ENCODE data around the gene LEFTY2. TPM values are rescaled to one million over a fixed set of nuclear protein-coding genes. Genes with fewer than 3 reads are reported as not detected.

Gene LEFTY2
- total and polyA plus RNA-seq, 10 of the 15 experiments (the other 5 are each of a cell fraction or from before 2014, with no cell fraction given) = not detected

DNA sequence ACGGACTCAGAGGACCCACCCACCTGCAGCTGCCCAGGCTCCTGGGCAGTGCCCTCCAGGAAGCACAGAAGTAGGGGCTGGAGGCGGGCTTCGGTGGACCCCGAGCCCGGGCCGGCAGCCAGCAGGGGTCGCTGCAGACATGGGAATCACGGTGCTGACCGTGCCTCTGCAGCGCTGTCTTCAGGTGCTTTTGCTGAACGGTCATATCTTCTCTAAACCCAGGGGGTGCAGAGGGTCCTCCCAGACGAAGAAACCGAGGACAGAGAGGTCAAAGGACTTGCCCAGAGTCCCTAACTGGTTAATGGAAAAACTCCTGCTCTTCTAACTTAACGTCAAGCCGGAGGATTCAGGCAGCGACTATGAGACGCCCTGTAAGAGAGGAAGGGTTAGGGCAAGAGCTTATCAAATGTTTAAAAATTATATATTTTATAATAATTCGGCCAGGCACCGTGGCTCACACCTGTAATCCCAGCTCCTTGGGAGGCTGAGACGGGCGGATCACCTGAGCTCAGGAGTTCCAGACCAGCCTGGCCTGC is 21.5 kb upstream of the LEFTY2 start:
- H4K20me1 ChIP-seq (ENCODE audit: control insufficient read depth, insufficient read depth) = no peaks in the 10 kb centered on the region
- RAD21 ChIA-PET (ENCODE audit: unreplicated experiment) = interaction anchor here (1.0 to 2.1 kb wide), 2 partner anchors 25 to 102 kb away, joined by 3 to 4 read pairs; no protein-coding TSS in a partner anchor
- no peak overlapping the region; the same call in 1 of the 2 replicates for H2AFZ ChIP-seq (ENCODE audit: control insufficient read depth, low read depth, low read length)
- no peak overlapping the region for H3K4me2 ChIP-seq (ENCODE audit: control insufficient read depth, insufficient read depth)
- WGBS (ENCODE audit: insufficient coverage, insufficient replicate concordance, low lambda C conversion rate, missing lambda C conversion rate) = 27% methylated on average over 21 of the region's 21 CpGs
- no peak overlapping the region for H3K4me3 ChIP-seq
- H3K79me2 ChIP-seq (ENCODE audit: control insufficient read depth, insufficient read depth, low read length) = no peaks in the 10 kb centered on the region
- no peaks in the 10 kb centered on the region for H3K4me1 ChIP-seq (ENCODE audit: control insufficient read depth, insufficient read depth, low read length)
- SMC1A ChIA-PET (ENCODE audit: uncharacterized antibody, unreplicated experiment) = interaction anchor here (0.6 to 2.1 kb wide), 12 partner anchors 10 to 236 kb away, joined by 3 to 7 read pairs (median 4); no protein-coding TSS in a partner anchor
- FAIRE-seq = peak; percentile 47
- no peak for DNase-seq (ENCODE audit: low read depth, low spot score)
- no TSS peak for BruUV-seq (replicated peaks)
- in situ Hi-C loops (cut with MboI) (no loop called here), intact Hi-C loops (cut with micrococcal nuclease; ENCODE audit: unreplicated experiment) (loop anchor here (1.0 kb wide), 1 partner anchor 159 kb away; no protein-coding TSS in a partner anchor)
- H3K27ac ChIP-seq (ENCODE audit: control insufficient read depth, insufficient read depth) = no peak overlapping the region
- no peaks in the 10 kb centered on the region for H3K9me3 ChIP-seq (replicated peaks; ENCODE audit: control insufficient read depth, insufficient read depth, low read length)
- CTCF ChIA-PET = interaction anchor here (0.6 to 6.1 kb wide), 19 partner anchors 8 to 648 kb away, joined by 3 to 55 read pairs (median 4); no protein-coding TSS in a partner anchor
- H3K27me3 ChIP-seq (replicated peaks in 1 of 2; ENCODE audit: control insufficient read depth in 2 of 2, insufficient read depth in 2 of 2, low read length in 1 of 2) = no peaks in the 10 kb centered on the region; a peak in 1 of 4 replicates
- POLR2A ChIA-PET = no interaction called here
- H3K9ac ChIP-seq (ENCODE audit: control insufficient read depth, insufficient read depth, low read length) = no peak overlapping the region
- ATAC-seq = peak; percentile 99
- no peaks in the 10 kb centered on the region for H3K36me3 ChIP-seq (ENCODE audit: control insufficient read depth in 2 of 2, insufficient read depth in 2 of 2, low read length in 1 of 2)
- TF ChIP-seq NR2C2 (IDR thresholded peaks at IDR 0.05; ENCODE audit: borderline replicate concordance, control insufficient read depth, insufficient read length, low read depth) (no peak), MEF2A (IDR thresholded peaks at IDR 0.05; ENCODE audit: insufficient read depth, low read depth, low read length) (no peak), SIN3A (IDR thresholded peaks at IDR 0.05; ENCODE audit: low read depth, low read length) (no peak), NBN (IDR thresholded peaks at IDR 0.05) (no peak), ZNF217 (IDR thresholded peaks at IDR 0.05) (no peak), HDAC2 (IDR thresholded peaks at IDR 0.05) (no peak), ZZZ3 (IDR thresholded peaks at IDR 0.05; ENCODE audit: control insufficient read depth, insufficient read length, low read depth) (no peak), JUNB (IDR thresholded peaks at IDR 0.05) (no peak), NFYA (IDR thresholded peaks at IDR 0.05; ENCODE audit: borderline replicate concordance, low read depth, low read length) (no peak), STAT3 (IDR thresholded peaks at IDR 0.05; ENCODE audit: low read depth, low read length) (no peak), SMC3 (IDR thresholded peaks at IDR 0.05; ENCODE audit: borderline replicate concordance, low read length) (peak; percentile 62), CTCF (IDR thresholded peaks at IDR 0.05 in 2 of 3, conservative IDR thresholded peaks at IDR 0.05 in 1 of 3; ENCODE audit: control insufficient read depth in 2 of 3, extremely low read depth in 1 of 3, insufficient read depth in 1 of 3, low read depth in 3 of 3, low read length in 3 of 3) (peak; percentile 67 to 85 (median 75)), YY1 (IDR thresholded peaks at IDR 0.05; ENCODE audit: low read depth, low read length) (no peak), CBX5 (IDR thresholded peaks at IDR 0.05; ENCODE audit: low read depth) (no peak), RAD21 (IDR thresholded peaks at IDR 0.05; ENCODE audit: insufficient read depth, low read depth, low read length) (peak; percentile 60)
- TF ChIP-seq, protein P1, sequence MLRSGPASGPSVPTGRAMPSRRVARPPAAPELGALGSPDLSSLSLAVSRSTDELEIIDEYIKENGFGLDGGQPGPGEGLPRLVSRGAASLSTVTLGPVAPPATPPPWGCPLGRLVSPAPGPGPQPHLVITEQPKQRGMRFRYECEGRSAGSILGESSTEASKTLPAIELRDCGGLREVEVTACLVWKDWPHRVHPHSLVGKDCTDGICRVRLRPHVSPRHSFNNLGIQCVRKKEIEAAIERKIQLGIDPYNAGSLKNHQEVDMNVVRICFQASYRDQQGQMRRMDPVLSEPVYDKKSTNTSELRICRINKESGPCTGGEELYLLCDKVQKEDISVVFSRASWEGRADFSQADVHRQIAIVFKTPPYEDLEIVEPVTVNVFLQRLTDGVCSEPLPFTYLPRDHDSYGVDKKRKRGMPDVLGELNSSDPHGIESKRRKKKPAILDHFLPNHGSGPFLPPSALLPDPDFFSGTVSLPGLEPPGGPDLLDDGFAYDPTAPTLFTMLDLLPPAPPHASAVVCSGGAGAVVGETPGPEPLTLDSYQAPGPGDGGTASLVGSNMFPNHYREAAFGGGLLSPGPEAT (IDR thresholded peaks at IDR 0.05; ENCODE audit: low read depth) = no peak
- TF ChIP-seq, protein P2, sequence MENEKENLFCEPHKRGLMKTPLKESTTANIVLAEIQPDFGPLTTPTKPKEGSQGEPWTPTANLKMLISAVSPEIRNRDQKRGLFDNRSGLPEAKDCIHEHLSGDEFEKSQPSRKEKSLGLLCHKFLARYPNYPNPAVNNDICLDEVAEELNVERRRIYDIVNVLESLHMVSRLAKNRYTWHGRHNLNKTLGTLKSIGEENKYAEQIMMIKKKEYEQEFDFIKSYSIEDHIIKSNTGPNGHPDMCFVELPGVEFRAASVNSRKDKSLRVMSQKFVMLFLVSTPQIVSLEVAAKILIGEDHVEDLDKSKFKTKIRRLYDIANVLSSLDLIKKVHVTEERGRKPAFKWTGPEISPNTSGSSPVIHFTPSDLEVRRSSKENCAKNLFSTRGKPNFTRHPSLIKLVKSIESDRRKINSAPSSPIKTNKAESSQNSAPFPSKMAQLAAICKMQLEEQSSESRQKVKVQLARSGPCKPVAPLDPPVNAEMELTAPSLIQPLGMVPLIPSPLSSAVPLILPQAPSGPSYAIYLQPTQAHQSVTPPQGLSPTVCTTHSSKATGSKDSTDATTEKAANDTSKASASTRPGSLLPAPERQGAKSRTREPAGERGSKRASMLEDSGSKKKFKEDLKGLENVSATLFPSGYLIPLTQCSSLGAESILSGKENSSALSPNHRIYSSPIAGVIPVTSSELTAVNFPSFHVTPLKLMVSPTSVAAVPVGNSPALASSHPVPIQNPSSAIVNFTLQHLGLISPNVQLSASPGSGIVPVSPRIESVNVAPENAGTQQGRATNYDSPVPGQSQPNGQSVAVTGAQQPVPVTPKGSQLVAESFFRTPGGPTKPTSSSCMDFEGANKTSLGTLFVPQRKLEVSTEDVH (IDR thresholded peaks at IDR 0.05; ENCODE audit: low read depth, partially characterized antibody) = no peak
